IPS DF 4.7 (cell line): Measurements from ENCODE around the gene GBP7.
"Not testable (repeated sequence)": the region's sequence is repeated elsewhere in the genome, so short reads cannot be mapped to it uniquely, and the experiment has no call there.

Experiments used
- DNase-seq: peaks from one replicate; pipeline ENCODE4 v3.0.0-alpha.2; 2013; ENCODE audit warnings: low spot score; ENCODE audit errors: extremely low read depth

Gene GBP7

DNA sequence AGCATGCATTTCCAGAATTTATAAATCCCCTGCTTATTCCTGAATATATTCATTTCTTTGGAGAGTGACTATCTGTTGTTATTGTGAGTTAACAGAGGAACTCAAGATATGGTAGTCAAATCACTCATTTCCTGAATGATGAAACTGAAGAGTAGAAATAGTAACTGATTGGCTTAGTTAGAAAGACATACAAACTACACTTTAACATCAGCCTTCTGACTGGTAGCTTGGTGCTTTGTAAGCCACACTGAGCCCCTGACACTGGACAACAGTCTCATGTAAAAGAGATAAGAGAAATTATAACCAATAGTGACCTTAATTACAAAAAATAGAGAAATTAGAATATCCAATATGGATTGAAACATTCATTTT lies 4.8 kb downstream of the GBP7 start:
- DNase-seq, result no peak

DNA sequence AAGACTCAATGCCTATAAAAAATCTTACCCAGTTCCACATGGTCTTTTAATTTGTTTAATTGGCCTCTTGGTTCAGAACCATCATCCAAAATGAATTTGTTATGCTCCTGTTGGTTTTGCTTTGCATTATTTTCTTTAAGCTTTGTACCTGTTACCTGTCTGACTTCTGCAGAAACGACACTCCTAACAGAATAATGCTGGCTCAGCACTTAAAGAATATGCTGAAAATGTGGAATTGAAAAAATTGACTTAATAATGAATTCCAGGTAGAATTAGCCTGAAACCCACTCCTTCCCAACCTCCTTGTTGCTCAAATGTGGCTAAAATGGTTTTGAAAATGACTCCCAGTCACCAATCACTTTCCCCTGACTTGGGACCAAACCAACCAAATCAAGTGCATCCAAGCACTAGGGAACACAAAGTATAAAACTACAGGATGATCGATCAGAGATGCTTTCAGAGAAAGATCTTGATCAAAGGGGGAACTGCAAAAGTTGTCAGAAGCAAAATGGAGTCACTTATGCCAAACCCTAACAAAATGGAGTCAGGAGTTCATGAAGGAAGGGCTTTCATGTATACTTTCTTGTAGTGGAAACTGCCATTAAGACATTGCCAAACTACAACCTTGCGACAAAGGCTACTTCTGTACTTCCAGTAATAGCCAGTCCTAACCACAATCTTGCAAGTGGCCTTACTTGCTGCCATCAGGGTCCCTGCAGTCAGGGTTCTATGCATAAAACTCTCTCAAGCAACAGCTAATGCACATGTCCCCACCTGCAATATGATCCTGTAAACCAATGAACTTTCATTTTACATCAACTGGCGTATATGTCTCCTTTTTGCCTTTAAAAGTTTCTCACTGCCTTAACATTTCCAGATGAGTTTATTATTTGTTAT lies 5.4 kb downstream of the GBP7 start:
- no peak for DNase-seq

DNA sequence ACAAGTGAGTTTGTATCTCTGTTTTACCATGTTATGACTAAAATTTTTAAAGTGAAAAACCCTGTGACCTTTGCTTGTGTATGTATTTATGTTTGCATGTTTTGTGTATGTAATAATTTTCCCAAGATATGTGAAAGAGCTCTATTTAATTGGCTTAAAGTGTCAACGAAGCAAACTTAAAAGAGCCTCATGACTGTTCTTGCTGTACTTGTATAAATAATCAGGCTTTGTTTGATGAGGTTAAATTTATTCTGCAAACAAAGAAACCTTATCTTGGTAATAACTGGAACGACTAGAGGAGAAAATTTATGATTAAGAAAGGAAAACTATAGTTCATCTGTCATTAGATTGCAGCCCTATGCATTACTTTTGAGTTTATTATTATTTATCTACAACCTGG lies 6.6 kb downstream of the GBP7 start:
- DNase-seq, result no peak

GRCh38 chr1:89167590-89168230 lies 8.1 kb downstream of the GBP7 start:
- no peak for DNase-seq

DNA sequence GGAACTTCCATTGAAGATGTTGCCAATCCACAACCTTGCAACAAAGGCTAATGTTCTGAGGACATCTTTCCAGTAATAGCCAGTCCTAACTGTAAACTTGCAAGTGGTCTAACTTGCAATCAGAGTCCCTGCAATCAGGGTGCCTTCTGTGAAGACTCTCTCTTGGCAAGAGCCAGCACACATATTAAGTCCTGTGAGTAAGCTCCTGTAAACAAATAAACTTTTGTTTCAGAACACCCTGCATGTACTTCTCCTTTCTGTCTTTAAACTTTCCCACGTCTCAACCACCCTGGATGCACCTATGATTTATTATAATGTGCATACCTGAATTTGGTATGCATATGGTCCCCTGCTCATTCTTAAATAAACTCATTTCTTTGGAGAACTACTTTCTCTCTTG lies 9.1 kb downstream of the GBP7 start:
- DNase-seq, result no peak

- DNase-seq, result no peak
These were observed 10.0 kb downstream of the GBP7 start for GRCh38 chr1:89165811-89166210.

DNA sequence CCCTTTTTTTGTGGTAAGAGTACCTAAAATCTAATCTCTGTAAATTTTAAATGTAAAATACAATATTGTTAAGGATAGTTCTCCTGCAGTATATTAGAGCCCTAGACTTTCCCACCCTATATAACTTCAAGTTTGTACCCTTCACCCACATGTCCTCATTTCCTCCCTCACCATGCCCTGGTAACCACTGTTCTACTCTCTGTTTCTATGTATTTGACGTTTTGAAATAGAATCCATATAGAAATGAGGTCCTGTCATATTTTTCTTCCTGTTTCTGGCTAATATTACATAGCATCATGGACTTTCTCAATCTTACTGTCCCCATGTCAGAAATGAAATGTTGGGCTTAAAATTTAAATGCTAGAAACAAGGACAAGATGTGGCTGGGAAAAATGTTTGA lies 24.8 kb downstream of the GBP7 start:
- DNase-seq, result no peak

DNA sequence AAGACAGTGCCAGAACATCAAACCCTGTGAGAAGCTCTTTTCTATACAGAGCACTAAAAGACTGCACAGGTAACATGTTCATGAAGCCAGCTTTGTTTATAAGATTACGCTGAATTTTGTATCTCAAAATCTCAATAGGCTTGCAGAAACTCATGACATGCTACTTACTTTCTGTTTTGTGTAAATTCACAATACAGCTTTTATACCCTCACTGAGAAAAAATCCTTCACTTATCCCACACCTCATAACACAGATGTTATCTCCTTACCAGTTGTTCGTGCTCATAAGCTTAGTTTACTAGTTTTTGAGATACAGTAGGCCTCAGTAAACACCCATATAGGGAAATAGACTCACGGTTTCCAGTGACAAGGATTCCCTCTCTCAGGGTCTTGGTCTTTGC lies 25.8 kb downstream of the GBP7 start:
- DNase-seq, result no peak

DNA sequence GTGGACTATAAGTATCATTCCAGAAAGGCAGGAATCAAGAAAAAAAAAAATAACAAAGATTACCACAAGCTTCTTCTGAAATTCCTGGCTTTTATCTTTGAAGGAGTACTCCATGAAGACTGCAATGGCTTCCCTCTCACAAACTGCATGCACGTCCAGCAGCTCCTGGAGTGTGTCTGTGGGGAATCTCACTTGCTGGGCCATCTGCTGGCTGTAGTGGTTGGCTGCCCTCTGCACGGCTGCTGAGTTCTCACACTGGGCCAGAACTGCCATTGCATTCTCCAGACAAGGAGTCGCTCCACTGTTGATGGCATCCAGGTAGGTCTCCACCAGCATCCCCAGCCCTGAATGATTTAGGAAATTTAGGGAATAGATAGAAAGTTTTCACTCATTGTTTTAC lies 26.6 kb downstream of the GBP7 start:
- no peak for DNase-seq

GRCh38 chr1:89147678-89148658 lies 27.8 kb downstream of the GBP7 start:
- DNase-seq, result no peak

GRCh38 chr1:89146721-89147120 lies 29.1 kb downstream of the GBP7 start:
- no peak for DNase-seq

GRCh38 chr1:89143484-89143883 lies 32.3 kb downstream of the GBP7 start:
- no peak for DNase-seq

DNA sequence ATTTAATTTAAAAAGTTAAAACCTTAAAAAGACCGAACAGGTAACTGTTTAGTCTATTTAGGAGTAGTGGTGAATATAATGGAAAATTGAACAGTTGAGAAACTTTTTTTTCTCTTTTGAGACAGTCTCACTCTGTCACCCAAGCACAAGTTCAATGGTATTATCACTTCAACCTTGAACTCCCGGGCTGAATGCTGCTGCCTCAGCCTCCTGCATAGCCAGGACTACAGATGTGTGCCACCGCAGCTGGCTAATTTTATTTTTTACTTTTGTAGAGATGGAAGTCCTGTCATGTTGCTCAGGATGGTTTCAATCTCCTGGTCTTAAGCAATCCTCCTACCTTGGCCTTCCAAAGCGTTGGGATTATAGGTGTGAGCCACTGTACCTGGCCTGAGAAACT lies 33.6 kb downstream of the GBP7 start:
- DNase-seq, result no peak

DNA sequence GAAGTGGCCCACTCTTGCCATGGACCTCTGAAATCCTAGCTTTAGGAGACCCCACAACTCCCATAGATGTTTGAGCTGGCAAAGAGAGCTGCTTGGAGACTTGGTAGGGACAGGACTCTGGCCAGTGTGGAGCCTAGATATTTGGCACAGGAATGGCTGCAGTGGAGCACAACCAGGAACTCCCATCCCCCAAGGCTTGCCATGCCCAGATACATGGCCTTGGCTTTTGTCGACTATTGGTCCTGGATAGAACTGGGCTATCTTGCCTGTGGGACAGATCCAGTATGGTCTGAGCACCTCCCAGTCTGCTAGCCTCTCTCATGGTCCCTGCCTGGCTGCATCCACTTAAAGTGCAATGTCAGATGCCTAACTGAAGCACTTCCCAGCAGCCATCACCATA lies 42.1 kb downstream of the GBP7 start:
- DNase-seq, result no peak

- no peak for DNase-seq
These were observed 45.1 kb downstream of the GBP7 start for GRCh38 chr1:89130716-89131115.

- no peak for DNase-seq
These were observed 45.9 kb downstream of the GBP7 start for GRCh38 chr1:89129911-89130310.

DNA sequence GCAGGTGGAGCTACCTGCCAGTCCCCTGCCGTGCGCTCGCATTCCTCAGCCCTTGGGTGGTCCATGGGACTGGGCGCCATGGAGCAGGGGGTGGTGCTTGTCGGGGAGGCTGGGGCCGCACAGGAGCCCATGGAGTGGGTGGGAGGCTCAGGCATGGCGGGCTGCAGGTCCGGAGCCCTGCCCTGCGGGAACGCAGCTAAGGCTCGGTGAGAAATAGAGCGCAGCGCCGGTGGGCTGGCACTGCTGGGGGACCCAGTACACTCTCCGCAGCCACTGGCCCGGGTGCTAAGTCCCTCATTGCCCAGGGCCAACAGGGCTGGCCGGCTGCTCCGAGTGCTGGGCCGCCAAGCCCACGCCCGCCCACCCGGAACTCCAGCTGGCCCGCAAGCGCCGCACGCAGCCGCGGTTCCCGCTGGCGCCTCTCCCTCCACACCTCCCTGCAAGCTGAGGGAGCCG lies 47.8 kb downstream of the GBP7 start:
- DNase-seq, result not testable (repeated sequence)

DNA sequence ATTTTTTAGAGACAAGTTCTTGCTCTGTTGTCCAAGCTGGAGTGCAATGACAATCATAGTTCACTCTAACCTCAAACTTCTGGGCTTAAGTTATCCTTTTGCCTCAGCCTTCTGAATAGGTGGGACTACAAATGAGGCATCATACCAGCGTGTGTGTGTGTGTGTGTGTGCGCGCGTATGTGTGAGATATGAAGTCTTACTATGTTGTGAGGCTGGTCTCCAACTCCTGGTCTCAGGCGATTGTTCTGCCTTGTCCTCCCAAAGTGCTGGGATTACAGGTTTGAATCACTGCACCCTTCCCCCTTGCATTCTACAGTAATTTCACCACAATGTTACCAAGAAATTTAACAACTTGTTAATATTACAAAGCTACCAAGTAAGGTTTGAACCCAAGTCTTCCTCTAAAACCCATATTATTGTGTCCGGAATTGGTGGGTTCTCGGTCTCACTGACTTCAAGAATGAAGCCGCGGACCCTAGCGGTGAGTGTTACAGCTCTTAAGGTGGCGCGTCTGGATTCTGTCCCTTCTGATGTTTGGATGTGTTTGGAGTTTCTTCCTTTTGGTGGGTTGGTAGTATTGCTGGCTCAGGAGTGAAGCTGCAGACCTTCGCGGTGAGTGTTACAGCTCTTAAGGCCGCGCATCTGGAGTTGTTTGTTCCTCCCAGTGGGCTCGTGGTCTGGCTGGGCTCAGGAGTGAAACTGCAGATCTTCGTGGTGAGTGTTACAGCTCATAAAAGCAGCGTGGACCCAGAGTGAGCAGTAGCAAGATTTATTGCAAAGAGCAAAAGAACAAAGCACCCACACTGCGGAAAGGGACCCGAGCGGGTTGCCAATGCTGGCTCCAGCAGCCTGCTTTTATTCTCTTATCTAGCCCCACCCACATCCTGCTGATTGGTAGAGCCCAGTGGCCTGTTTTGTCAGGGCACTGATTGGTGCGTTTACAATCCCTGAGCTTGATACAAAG lies 48.9 kb downstream of the GBP7 start:
- not testable (repeated sequence) for DNase-seq

DNA sequence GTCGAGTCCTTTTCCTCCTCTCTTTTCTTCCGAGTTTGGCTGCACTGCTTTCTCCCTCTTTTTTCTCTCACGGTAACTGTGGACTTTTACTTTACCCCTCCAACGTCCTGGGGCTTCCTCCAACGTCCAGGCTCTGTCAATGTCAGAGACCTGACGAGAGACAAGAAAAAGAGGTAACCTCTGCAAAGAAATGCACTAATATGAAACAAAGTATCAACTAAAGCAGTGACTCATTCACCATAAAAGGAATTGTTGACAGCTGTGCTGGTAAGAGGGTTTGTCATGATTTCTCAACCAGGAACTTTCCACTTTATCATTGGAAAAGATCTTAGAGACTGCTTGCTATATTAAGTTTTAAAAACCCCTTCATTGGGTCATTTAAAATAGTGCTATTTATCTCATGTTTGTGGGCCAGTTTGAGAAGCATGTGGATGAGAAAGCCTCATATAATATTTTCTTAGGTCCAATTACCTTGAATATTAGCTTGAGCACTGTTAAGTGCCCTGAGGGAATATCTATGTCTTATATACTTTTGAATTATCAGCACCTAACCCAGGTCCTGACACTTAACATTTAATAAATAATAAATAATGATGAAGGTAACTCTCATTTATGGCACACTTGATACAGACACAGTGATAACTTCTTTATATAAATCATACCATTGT lies 49.8 kb downstream of the GBP7 start, which contains the start of gene GBP2:
GBP2 (minus strand) TSS at position 202 of the 668 bp plus-strand sequence. CDS start 4,148 bp downstream, outside the sequence.
- DNase-seq, result no peak
